AG04449 (cell line): ENCODE data around the gene CUL5.
A peak's percentile ranks its signal among the peaks of the same experiment; 100 is the strongest.

Experiments used
- CTCF ChIA-PET: fragments of 350-600 bp; formaldehyde crosslinking; extraction: SDS; loops from one replicate; lab custom pipeline; 2021; ENCODE audit warnings: antibody characterized with exemption; lab: Yijun Ruan, JAX
- POLR2A ChIA-PET: fragments of 400-600, 350-600 bp; formaldehyde crosslinking; extraction: SDS; loops from one replicate; lab custom pipeline; 2020; ENCODE audit warnings: antibody characterized with exemption, inconsistent platforms; lab: Yijun Ruan, JAX
- DNase-seq: peaks from one replicate; pipeline ENCODE4 v3.0.0-alpha.2; 2010; ENCODE audit warnings: low read depth, low spot score
- H3K4me3 ChIP-seq: 2 replicates; pipeline ENCODE4 v1.5.1; 2011; ENCODE audit warnings: low read depth, mild to moderate bottlenecking, control low read depth, low read length
- CTCF ChIP-seq: IDR thresholded peaks from one replicate; pipeline ENCODE4 v1.5.1; 2011; ENCODE audit warnings: mild to moderate bottlenecking, moderate library complexity, low read length, control low read depth, inconsistent platforms; ENCODE audit not compliant: insufficient read depth; ENCODE audit errors: missing control alignments

CUL5 gene

GRCh38 chr11:107999759-108000455 lies 8.8 kb upstream of the CUL5 start:
- no peak for DNase-seq
- POLR2A ChIA-PET, result no interaction called here
- H3K4me3 ChIP-seq, result no peak overlapping the region
- peak; percentile 18 for TF ChIP-seq CTCF
- CTCF ChIA-PET, result interaction anchor here (0.6 to 2.9 kb wide), 3 partner anchors 9 to 302 kb away, joined by 3 to 17 read pairs (median 4); partner anchors contain the start of gene CUL5

- no peak for DNase-seq
- POLR2A ChIA-PET, result no interaction called here
- no peak for TF ChIP-seq CTCF
- no peak overlapping the region for H3K4me3 ChIP-seq
- CTCF ChIA-PET, result interaction anchor here (0.6 kb wide), 1 partner anchor 9 kb away, joined by 3 read pairs; no protein-coding TSS in a partner anchor
These were observed 6.2 kb upstream of the CUL5 start for GRCh38 chr11:108002476-108002875.

- no peak overlapping the region for H3K4me3 ChIP-seq
- ChIA-PET POLR2A (no interaction called here), CTCF (no interaction called here)
- TF ChIP-seq CTCF, result no peak
- DNase-seq, result no peak
These were observed 5.1 kb upstream of the CUL5 start for GRCh38 chr11:108003623-108004022.

GRCh38 chr11:108007819-108008218 lies 879 bp upstream of the CUL5 start:
- no peak for TF ChIP-seq CTCF
- H3K4me3 ChIP-seq, result no peak overlapping the region
- CTCF ChIA-PET, result interaction anchor here (0.6 to 2.1 kb wide), 8 partner anchors 12 to 638 kb away, joined by 3 to 10 read pairs (median 4); no protein-coding TSS in a partner anchor
- POLR2A ChIA-PET, result no interaction called here
- no peak for DNase-seq

- no peak for TF ChIP-seq CTCF
- DNase-seq, result no peak
- ChIA-PET POLR2A (interaction anchor here (0.8 to 1.2 kb wide), 2 partner anchors 11 to 446 kb away, joined by 3 to 6 read pairs; no protein-coding TSS in a partner anchor), CTCF (interaction anchor here (0.8 to 2.5 kb wide), 17 partner anchors 8 to 646 kb away, joined by 3 to 17 read pairs (median 6); no protein-coding TSS in a partner anchor)
- peak overlapping the region; percentile 99 for H3K4me3 ChIP-seq
These were observed 1.0 kb downstream of the CUL5 start for GRCh38 chr11:108009497-108010370.
